ENCODE data around the gene STYXL2.

GRCh38 chr1:167068761-167069160 is 25.1 kb upstream of the STYXL2 start:
- TF ChIP-seq POLR2A (IDR thresholded peaks at IDR 0.05; ENCODE audit: low read length) (no peak), GATA1 (IDR thresholded peaks at IDR 0.05; ENCODE audit: low read depth, low read length) (no peak)

Data from erythroblast (primary cell).